BJ (cell line): ENCODE data around the gene MMEL1. TPM values are rescaled to one million over a fixed set of nuclear protein-coding genes. Genes with fewer than 3 reads are reported as not detected.
"Not testable (repeated sequence)": the region's sequence is repeated elsewhere in the genome, so short reads cannot be mapped to it uniquely, and the experiment has no call there.

Experiments
- CTCF ChIA-PET: fragments of 350-600 bp; formaldehyde crosslinking; extraction: SDS; loops from one replicate; lab custom pipeline; 2021; ENCODE audit warnings: antibody characterized with exemption, inconsistent platforms; lab: Yijun Ruan, JAX
- POLR2A ChIA-PET: fragments of 300-600 bp; sonication (Branson Sonifier 250); formaldehyde crosslinking; extraction: SDS; loops from one replicate; lab custom pipeline; 2021; ENCODE audit warnings: antibody characterized with exemption; lab: Charles Lee
- DNase-seq: peaks from one replicate; pipeline ENCODE4 v3.0.0-alpha.2; 2011; ENCODE audit warnings: low read depth
- H3K27me3 ChIP-seq: 2 replicates; pipeline ENCODE4 v1.6.0; 2011; ENCODE audit warnings: low read length; ENCODE audit not compliant: control insufficient read depth, insufficient read depth
- H3K36me3 ChIP-seq: 2 replicates; pipeline ENCODE4 v1.5.1; 2011; ENCODE audit warnings: low read length; ENCODE audit not compliant: control insufficient read depth, insufficient read depth
- H3K4me3 ChIP-seq: 2 replicates; pipeline ENCODE4 v1.5.1; 2011; ENCODE audit warnings: low read depth, mild to moderate bottlenecking, control low read depth, low read length
- polyA plus RNA-seq: library from polyadenylated mRNA; depleted of rRNA; stranded (reverse); fragments of >200 nt; gene quantifications from 2 replicates; pipeline ENCODE4 v1.2.3, GENCODE V29; 2011
- TF ChIP-seq, protein P1 (sequence below): IDR thresholded peaks from 2 replicates; pipeline ENCODE4 v1.5.1; 2011; ENCODE audit warnings: low read depth, mild to moderate bottlenecking, control low read depth, inconsistent platforms, low read length, moderate library complexity; ENCODE audit not compliant: insufficient read depth

Gene MMEL1
- polyA plus RNA-seq, 1 experiment: 0.17 TPM

DNA sequence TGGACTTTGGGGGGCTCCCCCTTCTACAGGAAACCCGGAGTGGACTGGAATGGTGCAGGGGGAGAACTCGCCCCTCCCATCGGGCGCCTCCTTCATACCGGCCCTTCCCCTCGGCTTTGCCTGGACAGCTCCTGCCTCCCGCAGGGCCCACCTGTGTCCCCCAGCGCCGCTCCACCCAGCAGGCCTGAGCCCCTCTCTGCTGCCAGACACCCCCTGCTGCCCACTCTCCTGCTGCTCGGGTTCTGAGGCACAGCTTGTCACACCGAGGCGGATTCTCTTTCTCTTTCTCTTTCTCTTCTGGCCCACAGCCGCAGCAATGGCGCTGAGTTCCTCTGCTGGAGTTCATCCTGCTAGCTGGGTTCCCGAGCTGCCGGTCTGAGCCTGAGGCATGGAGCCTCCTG, 76.5 kb downstream of the MMEL1 start, which contains the start of gene TNFRSF14:
Gene TNFRSF14 (plus strand): TSS at position 95 of the 401 bp plus-strand sequence. CDS start 294 bp downstream, at position 389.
- POLR2A ChIA-PET: no interaction called here
- H3K4me3 ChIP-seq: peak within 1 kb of the TSS; percentile 56
- no peak for DNase-seq

DNA sequence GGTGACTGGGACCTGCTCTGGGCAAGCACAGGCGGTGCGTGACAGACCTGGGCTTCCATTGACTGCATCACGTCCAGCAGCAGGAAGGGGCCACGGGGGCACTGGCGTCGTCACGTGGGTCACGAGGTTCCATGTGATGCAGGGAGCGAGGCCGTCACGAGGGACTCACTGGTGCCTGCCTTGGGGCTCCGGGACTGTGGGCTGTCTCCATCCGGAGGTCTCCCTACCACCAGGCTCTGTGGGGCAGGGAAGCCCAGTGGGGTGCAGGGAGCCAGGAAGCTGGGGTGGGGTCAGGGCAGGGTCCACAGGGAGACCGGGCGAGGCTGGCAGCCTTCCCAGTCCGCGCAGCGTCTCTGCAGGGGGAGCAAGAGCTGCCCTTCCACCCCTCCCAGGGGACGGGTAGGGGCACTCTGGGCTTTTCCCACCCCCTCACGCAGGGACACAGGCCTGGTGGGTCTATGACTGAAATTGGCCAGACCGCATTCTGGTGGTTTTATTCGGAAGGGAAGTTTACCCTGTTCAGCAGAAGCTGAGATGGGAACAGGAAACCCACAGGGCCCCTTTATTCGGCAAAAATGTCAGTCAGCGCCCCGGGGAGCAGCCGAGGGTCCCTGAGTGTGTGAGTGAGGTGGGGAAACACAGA, 77.1 kb downstream of the MMEL1 start:
- TF ChIP-seq, protein P1, sequence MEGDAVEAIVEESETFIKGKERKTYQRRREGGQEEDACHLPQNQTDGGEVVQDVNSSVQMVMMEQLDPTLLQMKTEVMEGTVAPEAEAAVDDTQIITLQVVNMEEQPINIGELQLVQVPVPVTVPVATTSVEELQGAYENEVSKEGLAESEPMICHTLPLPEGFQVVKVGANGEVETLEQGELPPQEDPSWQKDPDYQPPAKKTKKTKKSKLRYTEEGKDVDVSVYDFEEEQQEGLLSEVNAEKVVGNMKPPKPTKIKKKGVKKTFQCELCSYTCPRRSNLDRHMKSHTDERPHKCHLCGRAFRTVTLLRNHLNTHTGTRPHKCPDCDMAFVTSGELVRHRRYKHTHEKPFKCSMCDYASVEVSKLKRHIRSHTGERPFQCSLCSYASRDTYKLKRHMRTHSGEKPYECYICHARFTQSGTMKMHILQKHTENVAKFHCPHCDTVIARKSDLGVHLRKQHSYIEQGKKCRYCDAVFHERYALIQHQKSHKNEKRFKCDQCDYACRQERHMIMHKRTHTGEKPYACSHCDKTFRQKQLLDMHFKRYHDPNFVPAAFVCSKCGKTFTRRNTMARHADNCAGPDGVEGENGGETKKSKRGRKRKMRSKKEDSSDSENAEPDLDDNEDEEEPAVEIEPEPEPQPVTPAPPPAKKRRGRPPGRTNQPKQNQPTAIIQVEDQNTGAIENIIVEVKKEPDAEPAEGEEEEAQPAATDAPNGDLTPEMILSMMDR: no peak
- Histone ChIP-seq H3K4me3 (peak overlapping the region; percentile 56), H3K36me3 (no peaks in the 10 kb centered on the region; the same call in 1 of the 2 replicates), H3K27me3 (no peaks in the 10 kb centered on the region)
- CTCF ChIA-PET: interaction anchor here (1.4 to 3.2 kb wide), 5 partner anchors 9 to 361 kb away, joined by 3 to 28 read pairs (median 4); partner anchors contain the start of gene FAAP20
- POLR2A ChIA-PET: no interaction called here
- no peak for DNase-seq

More for the DNA sequence above, 76.5 kb downstream of the MMEL1 start, which contains the start of gene TNFRSF14:
- H3K36me3 ChIP-seq: no peaks in the 10 kb centered on the region; the same call in 1 of the 2 replicates
- no peaks in the 10 kb centered on the region for H3K27me3 ChIP-seq
- TF ChIP-seq, protein P1: peak; percentile 28
- CTCF ChIA-PET: interaction anchor here (1.4 to 3.2 kb wide), 5 partner anchors 9 to 362 kb away, joined by 3 to 28 read pairs (median 4); partner anchors contain the start of gene FAAP20

DNA sequence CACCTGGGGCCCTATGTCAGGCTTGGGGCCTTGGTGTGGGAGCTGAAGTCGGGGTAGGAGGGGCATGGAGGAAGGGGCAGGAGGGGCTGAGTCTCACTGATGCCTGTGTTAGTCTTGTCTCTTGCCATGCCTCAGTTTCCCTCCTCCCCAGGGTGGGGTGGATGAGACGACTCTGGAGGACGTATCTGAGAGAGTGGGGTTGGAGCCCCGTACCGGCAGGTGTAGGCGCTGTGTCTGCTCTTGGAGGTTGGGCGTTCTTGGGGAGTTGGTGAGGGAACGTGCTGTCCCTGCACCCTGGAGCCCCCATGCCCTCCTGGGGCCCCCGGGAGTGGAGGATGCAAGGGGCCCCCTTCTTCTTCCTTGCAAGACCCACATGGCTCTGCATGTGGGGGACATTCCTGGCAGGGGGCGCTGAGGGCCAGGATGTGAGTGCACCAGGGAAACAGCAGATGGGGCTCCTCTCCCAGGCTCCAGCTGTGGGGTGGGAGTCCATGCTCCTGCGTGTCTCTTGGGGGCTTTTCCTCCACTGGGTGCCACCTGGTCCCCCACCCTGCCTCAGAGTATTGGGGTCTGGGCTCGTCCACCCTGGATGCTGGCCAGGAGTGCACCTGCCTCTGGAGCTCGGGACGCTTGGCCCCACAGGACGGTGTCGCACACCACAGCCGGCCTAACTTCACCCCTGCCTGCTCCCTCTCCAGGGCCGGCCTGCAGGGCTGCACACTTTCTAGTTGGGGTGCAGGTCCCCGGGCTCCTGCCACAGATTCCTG, 78.0 kb downstream of the MMEL1 start:
- no peaks in the 10 kb centered on the region for H3K27me3 ChIP-seq
- TF ChIP-seq, protein P1: peak; percentile 28
- ChIA-PET CTCF (no interaction called here), POLR2A (no interaction called here)
- H3K36me3 ChIP-seq: no peaks in the 10 kb centered on the region; the same call in 1 of the 2 replicates
- H3K4me3 ChIP-seq: no peak overlapping the region
- DNase-seq: no peak

DNA sequence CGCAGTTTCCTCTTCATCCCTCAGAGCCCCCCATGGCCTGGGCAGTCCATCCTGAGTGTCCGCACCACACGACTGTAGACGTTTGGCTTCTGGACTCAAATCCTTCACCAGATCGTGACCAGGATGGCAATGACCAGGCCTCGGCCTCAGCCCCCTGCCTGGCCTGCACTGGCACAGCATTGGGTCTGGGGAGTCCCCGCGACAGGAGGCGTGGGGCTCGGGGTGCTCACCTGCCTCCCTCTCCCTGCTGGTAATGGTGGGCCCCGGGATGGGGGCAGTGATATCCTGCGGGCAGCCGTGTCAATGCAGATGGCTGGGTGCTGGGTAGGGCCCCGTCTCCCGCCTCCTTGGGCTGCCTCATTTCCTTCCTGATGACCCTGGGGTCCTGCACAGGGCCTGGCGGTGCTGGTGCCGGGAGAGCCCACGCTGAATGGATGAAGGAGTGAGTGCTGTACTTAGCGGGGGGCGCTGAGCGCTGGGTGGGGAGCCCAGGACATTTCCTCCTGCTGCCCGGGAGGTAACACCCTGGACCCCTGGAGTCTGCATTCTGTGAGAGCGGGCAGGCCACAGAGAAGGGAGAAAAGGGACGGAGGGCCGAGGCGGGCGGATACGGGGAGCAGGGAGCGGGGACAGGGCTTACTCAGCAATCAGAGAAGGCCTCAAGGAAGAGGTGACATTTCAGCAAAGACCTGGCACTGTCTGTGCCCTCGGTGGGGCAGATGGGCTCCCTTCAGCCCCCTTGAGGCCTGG, 78.8 kb downstream of the MMEL1 start:
- ChIA-PET CTCF (no interaction called here), POLR2A (no interaction called here)
- Histone ChIP-seq H3K36me3 (no peaks in the 10 kb centered on the region), H3K27me3 (no peaks in the 10 kb centered on the region), H3K4me3 (no peak overlapping the region)
- no peak for DNase-seq
- TF ChIP-seq, protein P1: no peak

DNA sequence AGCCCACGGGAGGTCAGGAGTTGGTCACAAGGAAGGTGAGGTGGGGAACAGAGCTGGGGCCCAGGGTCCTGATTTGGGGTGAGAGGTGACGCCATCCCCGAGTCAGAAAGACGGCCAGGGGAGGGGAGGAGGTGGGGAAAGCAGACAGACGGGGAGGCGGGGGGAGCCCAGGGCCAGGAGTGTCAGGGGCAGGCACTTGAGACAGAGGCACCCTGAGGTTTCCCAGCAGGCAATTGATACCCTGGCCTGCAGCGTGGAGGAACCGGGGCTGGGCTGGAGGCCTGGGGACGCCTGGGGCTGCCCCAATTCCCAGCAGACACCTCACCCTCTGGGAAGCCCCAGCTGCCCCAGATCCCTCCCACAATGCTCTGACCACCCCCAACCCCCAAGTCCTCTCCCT, 79.7 kb downstream of the MMEL1 start:
- POLR2A ChIA-PET, DNase-seq: not testable (repeated sequence)

More for the DNA sequence above, 79.7 kb downstream of the MMEL1 start:
- H3K4me3 ChIP-seq, CTCF ChIA-PET, H3K36me3 ChIP-seq, H3K27me3 ChIP-seq: not testable (repeated sequence)
